Measurements from ENCODE around the gene CUX1.

The CUX1 gene

GRCh38 chr7:102260856-102261255, 443.4 kb downstream of the CUX1 start:
- no peak for DNase-seq

GRCh38 chr7:102261451-102261850, 444.0 kb downstream of the CUX1 start:
- DNase-seq: no peak

- no peak for DNase-seq
Measured at GRCh38 chr7:102262546-102262945, 445.1 kb downstream of the CUX1 start.

- DNase-seq: no peak
Measured at GRCh38 chr7:102264367-102264891, 447.0 kb downstream of the CUX1 start.

- DNase-seq: no peak
Measured at GRCh38 chr7:102266541-102266940, 449.1 kb downstream of the CUX1 start.

GRCh38 chr7:102268635-102269034, 451.2 kb downstream of the CUX1 start:
- no peak for DNase-seq

GRCh38 chr7:102270178-102270887, 452.9 kb downstream of the CUX1 start:
- DNase-seq: no peak

- DNase-seq: no peak
Measured at GRCh38 chr7:102271158-102271798, 453.9 kb downstream of the CUX1 start.

GRCh38 chr7:102272075-102272916, 454.9 kb downstream of the CUX1 start:
- peak; percentile 45 for DNase-seq

- no peak for DNase-seq
Measured at GRCh38 chr7:102272917-102273748, 455.7 kb downstream of the CUX1 start.

- no peak for DNase-seq
Measured at GRCh38 chr7:102273749-102274712, 456.6 kb downstream of the CUX1 start.

GRCh38 chr7:102275123-102275703, 457.8 kb downstream of the CUX1 start:
- no peak for DNase-seq

- no peak for DNase-seq
Measured at GRCh38 chr7:102277901-102278300, 460.5 kb downstream of the CUX1 start.

GRCh38 chr7:102279537-102280400, 462.3 kb downstream of the CUX1 start:
- peak; percentile 43 for DNase-seq

GRCh38 chr7:102280521-102280920, 463.1 kb downstream of the CUX1 start:
- no peak for DNase-seq

- DNase-seq: no peak
Measured at GRCh38 chr7:102281785-102282184, 464.4 kb downstream of the CUX1 start.

GRCh38 chr7:102282465-102283362, 465.3 kb downstream of the CUX1 start:
- DNase-seq: no peak

GRCh38 chr7:102283477-102284189, 466.2 kb downstream of the CUX1 start:
- DNase-seq: no peak

All from NCI-H748 treated with DMSO at 0.1 percent for 48 hours (cell line).